22Rv1 (cell line): Measurements from ENCODE around the gene C8B.

ENCODE experiments used
- H3K27ac ChIP-seq: fragments of 450-650 bp; 2 replicates; pipeline ENCODE4 v1.5.1; 2017
- ZFX ChIP-seq: fragments of 450-650 bp; IDR thresholded peaks from 2 replicates; pipeline ENCODE4 v1.6.1; 2017; ENCODE audit warnings: antibody characterized with exemption, borderline replicate concordance
- TF ChIP-seq, protein P1 (sequence below): fragments of 450-650 bp; IDR thresholded peaks from 2 replicates; pipeline ENCODE4 v1.5.1; 2017; ENCODE audit warnings: mild to moderate bottlenecking

Gene C8B

DNA sequence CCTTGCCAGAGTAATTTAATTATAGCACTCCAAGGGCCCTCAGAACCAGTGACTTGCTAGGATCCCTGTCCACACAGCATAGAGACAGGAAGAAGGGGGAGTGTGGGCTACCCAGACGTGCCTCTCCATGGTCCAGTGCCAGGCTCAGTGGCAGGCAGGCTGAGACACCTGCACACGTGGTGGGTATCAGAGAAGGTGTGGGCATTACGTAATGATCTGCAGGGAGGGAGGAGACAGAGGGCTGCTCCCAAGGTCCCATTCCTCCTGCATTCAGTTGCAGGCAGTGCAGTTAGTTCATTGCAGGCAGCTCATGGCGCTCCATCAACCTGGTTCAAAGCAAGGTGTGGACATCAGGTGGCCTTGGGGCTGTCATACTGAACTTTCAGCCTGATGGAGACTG lies 49.9 kb downstream of the C8B start:
- TF ChIP-seq, protein P1, sequence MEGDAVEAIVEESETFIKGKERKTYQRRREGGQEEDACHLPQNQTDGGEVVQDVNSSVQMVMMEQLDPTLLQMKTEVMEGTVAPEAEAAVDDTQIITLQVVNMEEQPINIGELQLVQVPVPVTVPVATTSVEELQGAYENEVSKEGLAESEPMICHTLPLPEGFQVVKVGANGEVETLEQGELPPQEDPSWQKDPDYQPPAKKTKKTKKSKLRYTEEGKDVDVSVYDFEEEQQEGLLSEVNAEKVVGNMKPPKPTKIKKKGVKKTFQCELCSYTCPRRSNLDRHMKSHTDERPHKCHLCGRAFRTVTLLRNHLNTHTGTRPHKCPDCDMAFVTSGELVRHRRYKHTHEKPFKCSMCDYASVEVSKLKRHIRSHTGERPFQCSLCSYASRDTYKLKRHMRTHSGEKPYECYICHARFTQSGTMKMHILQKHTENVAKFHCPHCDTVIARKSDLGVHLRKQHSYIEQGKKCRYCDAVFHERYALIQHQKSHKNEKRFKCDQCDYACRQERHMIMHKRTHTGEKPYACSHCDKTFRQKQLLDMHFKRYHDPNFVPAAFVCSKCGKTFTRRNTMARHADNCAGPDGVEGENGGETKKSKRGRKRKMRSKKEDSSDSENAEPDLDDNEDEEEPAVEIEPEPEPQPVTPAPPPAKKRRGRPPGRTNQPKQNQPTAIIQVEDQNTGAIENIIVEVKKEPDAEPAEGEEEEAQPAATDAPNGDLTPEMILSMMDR: no peak
- no peak for TF ChIP-seq ZFX

DNA sequence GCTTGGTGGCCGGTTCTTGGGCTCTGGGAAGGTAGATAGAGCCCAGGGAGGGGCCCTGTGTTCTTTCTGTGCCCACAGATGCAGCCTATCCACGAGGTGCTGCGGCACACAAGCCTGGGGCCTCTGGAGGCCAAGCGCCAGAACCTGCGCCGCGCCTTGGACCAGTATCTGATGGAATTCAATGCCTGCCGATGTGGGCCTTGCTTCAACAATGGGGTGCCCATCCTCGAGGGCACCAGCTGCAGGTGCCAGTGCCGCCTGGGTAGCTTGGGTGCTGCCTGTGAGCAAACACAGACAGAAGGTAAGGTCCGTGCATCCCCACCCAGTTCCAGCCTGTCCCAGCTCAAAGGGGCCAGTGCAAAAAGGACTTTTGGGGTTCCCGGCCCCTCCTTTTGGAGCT lies 53.5 kb downstream of the C8B start:
- no peak overlapping the region for H3K27ac ChIP-seq
- no peak for TF ChIP-seq ZFX
- TF ChIP-seq, protein P1: no peak

More for the DNA sequence above, 49.9 kb downstream of the C8B start:
- no peak overlapping the region for H3K27ac ChIP-seq

- TF ChIP-seq, protein P1: no peak
- no peak for TF ChIP-seq ZFX
- no peak overlapping the region for H3K27ac ChIP-seq
Observed at GRCh38 chr1:56911098-56911938, 54.5 kb downstream of the C8B start.

- no peak for TF ChIP-seq ZFX
- TF ChIP-seq, protein P1: no peak
- H3K27ac ChIP-seq: no peak overlapping the region
Observed at GRCh38 chr1:56910441-56910985, 55.3 kb downstream of the C8B start.

- no peak overlapping the region for H3K27ac ChIP-seq
Observed at GRCh38 chr1:56908619-56909221, 57.1 kb downstream of the C8B start.

DNA sequence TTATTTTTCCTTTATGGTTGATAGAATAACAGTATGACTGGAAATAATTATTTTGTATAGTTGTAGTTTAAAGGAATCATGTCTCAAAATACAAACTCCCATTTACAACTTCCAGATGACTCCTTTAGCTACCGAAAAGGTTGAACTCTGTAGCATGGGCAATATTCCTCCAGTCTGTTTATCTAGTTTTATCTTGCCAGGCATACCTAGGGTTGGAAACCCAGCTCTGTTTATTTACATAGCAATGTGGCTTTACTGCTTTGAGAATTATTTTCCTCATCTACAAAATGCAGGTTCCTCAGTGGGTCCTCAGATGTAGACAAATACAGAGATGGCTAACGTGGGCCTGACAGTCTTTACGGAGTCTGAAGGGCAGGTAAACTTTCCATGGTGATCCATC lies 60.1 kb downstream of the C8B start:
- H3K27ac ChIP-seq: no peak overlapping the region

More at GRCh38 chr1:56908619-56909221, 57.1 kb downstream of the C8B start:
- no peak for TF ChIP-seq ZFX
- TF ChIP-seq, protein P1: no peak

More for the DNA sequence above, 60.1 kb downstream of the C8B start:
- no peak for TF ChIP-seq ZFX
- TF ChIP-seq, protein P1: no peak
